Measurements from ENCODE around the gene RAP1GAP2.

RAP1GAP2 gene

DNA sequence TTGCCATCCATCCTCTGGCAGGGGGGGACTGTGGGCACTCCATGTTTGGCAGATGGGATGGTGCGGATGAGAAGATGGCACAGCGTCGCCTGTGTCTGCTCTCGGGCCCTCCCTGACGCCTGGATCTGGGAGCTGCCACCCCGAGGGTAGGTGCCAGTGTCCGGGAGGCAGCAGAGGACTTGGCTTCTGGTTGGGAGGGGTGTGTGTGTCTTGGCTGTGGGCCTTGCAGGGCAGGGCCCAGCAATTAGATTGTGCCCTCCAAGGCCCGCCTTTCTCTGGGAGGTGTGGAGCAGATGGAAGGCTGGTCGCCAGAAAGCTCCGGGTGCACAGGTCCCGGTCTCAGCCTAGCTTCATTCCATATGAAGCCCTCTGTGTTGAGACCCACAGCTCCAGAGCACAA, 1.4 kb downstream of the RAP1GAP2 start:
- Histone ChIP-seq H3K9me3 (ENCODE audit: control insufficient read depth, insufficient read depth, low read length) (no peaks in the 10 kb centered on the region), H3K27ac (ENCODE audit: low read depth, low read length) (no peak overlapping the region), H3K36me3 (ENCODE audit: control insufficient read depth, low read length) (no peaks in the 10 kb centered on the region), H3K4me1 (ENCODE audit: control insufficient read depth, low read length) (peaks cover 14% of the 10 kb centered on the region), H3K4me2 (ENCODE audit: low read length) (no peak overlapping the region), H3K9me2 (replicated peaks; ENCODE audit: control insufficient read depth, low read length) (no peaks in the 10 kb centered on the region), H3K4me3 (ENCODE audit: low read length) (no peak overlapping the region), H3F3A (ENCODE audit: control insufficient read depth, insufficient read depth) (no peaks in the 10 kb centered on the region), H3K27me3 (ENCODE audit: control insufficient read depth, low read length) (peaks cover 41% of the 10 kb centered on the region), H3K79me2 (ENCODE audit: control insufficient read depth, low read length) (no peaks in the 10 kb centered on the region), H4K20me1 (ENCODE audit: control insufficient read depth, insufficient read depth, low read depth, low read length) (no peaks in the 10 kb centered on the region)
- TF ChIP-seq EZH2phosphoT487 (IDR thresholded peaks at IDR 0.05; ENCODE audit: borderline replicate concordance, low read length) (no peak), CTCF (IDR thresholded peaks at IDR 0.05; ENCODE audit: low read depth, low read length, poor library complexity, severe bottlenecking) (no peak)

GRCh38 chr17:2798188-2798587, 1.9 kb downstream of the RAP1GAP2 start:
- H3K4me1 ChIP-seq (ENCODE audit: control insufficient read depth, low read length), result peaks cover 14% of the 10 kb centered on the region
- TF ChIP-seq EZH2phosphoT487 (IDR thresholded peaks at IDR 0.05; ENCODE audit: borderline replicate concordance, low read length) (no peak), CTCF (IDR thresholded peaks at IDR 0.05; ENCODE audit: low read depth, low read length, poor library complexity, severe bottlenecking) (no peak)
- H3K4me3 ChIP-seq (ENCODE audit: low read length), result no peak overlapping the region
- H4K20me1 ChIP-seq (ENCODE audit: control insufficient read depth, insufficient read depth, low read depth, low read length), result no peaks in the 10 kb centered on the region
- H3K9me2 ChIP-seq (replicated peaks; ENCODE audit: control insufficient read depth, low read length), result no peaks in the 10 kb centered on the region
- H3K27ac ChIP-seq (ENCODE audit: low read depth, low read length), result no peak overlapping the region
- H3F3A ChIP-seq (ENCODE audit: control insufficient read depth, insufficient read depth), result no peaks in the 10 kb centered on the region
- H3K27me3 ChIP-seq (ENCODE audit: control insufficient read depth, low read length), result peaks cover 41% of the 10 kb centered on the region
- no peaks in the 10 kb centered on the region for H3K79me2 ChIP-seq (ENCODE audit: control insufficient read depth, low read length)
- no peaks in the 10 kb centered on the region for H3K36me3 ChIP-seq (ENCODE audit: control insufficient read depth, low read length)
- H3K9me3 ChIP-seq (ENCODE audit: control insufficient read depth, insufficient read depth, low read length), result no peaks in the 10 kb centered on the region
- H3K4me2 ChIP-seq (ENCODE audit: low read length), result no peak overlapping the region

- no peak overlapping the region for H3K27ac ChIP-seq (ENCODE audit: low read depth, low read length)
Measured at GRCh38 chr17:2798678-2799077, 2.4 kb downstream of the RAP1GAP2 start.

More at GRCh38 chr17:2798678-2799077, 2.4 kb downstream of the RAP1GAP2 start:
- H3K9me3 ChIP-seq (ENCODE audit: control insufficient read depth, insufficient read depth, low read length), result no peaks in the 10 kb centered on the region
- no peaks in the 10 kb centered on the region for H3K9me2 ChIP-seq (replicated peaks; ENCODE audit: control insufficient read depth, low read length)
- H4K20me1 ChIP-seq (ENCODE audit: control insufficient read depth, insufficient read depth, low read depth, low read length), result no peaks in the 10 kb centered on the region
- H3K27me3 ChIP-seq (ENCODE audit: control insufficient read depth, low read length), result peaks cover 41% of the 10 kb centered on the region
- H3K36me3 ChIP-seq (ENCODE audit: control insufficient read depth, low read length), result no peaks in the 10 kb centered on the region
- TF ChIP-seq CTCF (IDR thresholded peaks at IDR 0.05; ENCODE audit: low read depth, low read length, poor library complexity, severe bottlenecking) (no peak), EZH2phosphoT487 (IDR thresholded peaks at IDR 0.05; ENCODE audit: borderline replicate concordance, low read length) (no peak)
- H3K4me3 ChIP-seq (ENCODE audit: low read length), result no peak overlapping the region
- H3K4me2 ChIP-seq (ENCODE audit: low read length), result no peak overlapping the region
- H3F3A ChIP-seq (ENCODE audit: control insufficient read depth, insufficient read depth), result no peaks in the 10 kb centered on the region
- no peaks in the 10 kb centered on the region for H3K79me2 ChIP-seq (ENCODE audit: control insufficient read depth, low read length)
- H3K4me1 ChIP-seq (ENCODE audit: control insufficient read depth, low read length), result peaks cover 14% of the 10 kb centered on the region

All from DOHH2 (cell line).